GM18951 (cell line): ENCODE measurements around the gene INSL6.

ENCODE experiments used
- POLR2A ChIP-seq: IDR thresholded peaks from 4 replicates; pipeline ENCODE4 v1.6.1; 2011; ENCODE audit warnings: mild to moderate bottlenecking; ENCODE audit not compliant: insufficient read length, insufficient read depth; ENCODE audit errors: extremely low read depth
- in situ Hi-C: fragments of 300-500 bp; cut with MboI; formaldehyde crosslinking; loops from one replicate; pipeline ENCODE4 v1.12.0; 2022; ENCODE audit warnings: low sequenced_read_pairs, mixed read lengths, inconsistent platforms; ENCODE audit not compliant: unreplicated experiment

Gene INSL6

GRCh38 chr9:5146241-5146640 lies 39.2 kb downstream of the INSL6 start:
- in situ Hi-C loops, result no loop called here
- no peak for TF ChIP-seq POLR2A

DNA sequence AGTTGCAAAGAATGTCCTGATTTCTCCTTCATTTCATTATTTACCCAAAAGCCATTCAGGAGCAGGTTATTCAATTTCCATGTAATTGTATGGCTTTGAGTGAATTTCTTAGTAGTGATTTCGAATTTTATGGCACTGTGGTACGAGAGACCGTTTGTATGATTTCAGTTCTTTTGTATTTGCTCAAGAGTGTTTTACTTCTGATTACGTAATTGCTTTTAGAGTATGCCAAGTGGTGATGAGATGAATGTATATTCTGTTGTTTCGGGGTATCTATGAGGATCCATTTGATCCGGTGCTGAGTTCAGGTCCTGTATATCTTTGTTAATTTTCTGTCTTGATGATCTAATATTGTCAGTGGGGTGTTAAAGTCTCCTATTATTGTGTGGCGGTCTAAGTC lies 41.2 kb downstream of the INSL6 start:
- no peak for TF ChIP-seq POLR2A
- in situ Hi-C loops, result no loop called here

DNA sequence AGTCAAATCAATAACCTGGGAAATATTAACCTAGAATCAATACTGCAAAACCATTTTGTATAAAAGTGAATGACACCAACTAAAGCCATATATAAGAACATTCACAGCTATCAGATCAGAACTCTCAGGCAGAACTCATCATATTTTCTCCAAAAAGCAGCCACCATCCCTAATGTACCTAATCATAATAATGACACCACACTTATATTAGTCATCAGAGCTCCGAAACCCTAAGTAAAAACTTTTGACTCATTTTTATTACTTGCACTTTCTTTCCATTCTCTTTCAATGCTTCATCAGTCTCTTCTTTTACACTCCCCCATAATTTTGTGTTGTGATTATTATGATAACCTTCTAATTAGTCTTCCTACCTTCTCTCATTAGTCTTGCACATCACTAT lies 45.3 kb downstream of the INSL6 start:
- TF ChIP-seq POLR2A, result no peak
- in situ Hi-C loops, result no loop called here

GRCh38 chr9:5122516-5122915 lies 62.9 kb downstream of the INSL6 start:
- in situ Hi-C loops, result no loop called here
- no peak for TF ChIP-seq POLR2A

- in situ Hi-C loops, result no loop called here
- TF ChIP-seq POLR2A, result no peak
Measured at GRCh38 chr9:5122116-5122515, 63.3 kb downstream of the INSL6 start.

DNA sequence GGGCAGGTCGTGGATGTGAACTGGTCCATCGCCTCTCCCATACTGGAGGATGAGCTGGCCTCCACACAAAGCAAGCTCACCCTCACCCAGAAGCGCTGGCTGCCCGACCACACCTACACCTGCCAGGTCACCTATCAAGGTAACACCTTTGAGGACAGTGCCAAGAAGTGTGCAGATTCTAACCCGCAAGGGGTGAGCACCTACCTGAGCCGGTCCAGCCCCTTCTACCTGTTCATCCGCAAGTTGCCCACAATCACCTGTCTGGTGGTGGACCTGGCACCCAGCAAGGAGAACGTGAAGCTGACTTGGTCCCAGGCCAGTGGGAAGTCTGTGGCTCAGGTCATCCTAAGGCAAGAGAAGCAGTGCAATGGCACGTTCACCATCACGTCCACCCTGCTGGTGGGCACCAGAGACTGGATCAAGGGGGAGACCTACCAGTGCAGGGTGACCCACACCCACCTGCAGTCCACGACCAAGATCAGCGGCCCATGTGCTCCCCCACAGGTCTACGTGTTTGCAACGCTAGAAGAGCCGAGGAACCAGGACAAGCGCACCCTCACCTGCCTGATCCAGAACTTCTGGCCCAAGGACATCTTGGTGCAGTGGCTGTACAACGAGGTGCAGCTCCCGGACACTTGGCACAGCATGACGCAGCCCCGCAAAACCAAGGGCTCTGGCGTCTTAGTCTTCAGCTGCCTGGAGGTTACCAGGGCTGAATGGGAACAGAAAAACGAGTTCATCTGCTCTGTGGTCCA lies 71.3 kb downstream of the INSL6 start:
- in situ Hi-C loops, result no loop called here

More for the DNA sequence above, 71.3 kb downstream of the INSL6 start:
- no peak for TF ChIP-seq POLR2A
